Activated T-cell treated with anti-CD3 and anti-CD28 coated beads, Interleukin-2, amount 50 U/mL, for 4 hours (primary cell): ENCODE data around the gene PRKAG2. TPM values are rescaled to one million over a fixed set of nuclear protein-coding genes. Genes with fewer than 3 reads are reported as not detected.

Experiments
- ATAC-seq, 2 donors: fragments of 200-7000 bp; cut with Tn5 transposase; one replicate each; pipeline ENCODE4 v1.10.0; 2021
- DNase-seq: peaks from one replicate; pipeline ENCODE4 v3.0.0-alpha.2; 2020
- H3K27me3 Mint-ChIP-seq: one replicate; pipeline ENCODE4 v1.8.0; 2021; ENCODE audit warnings: low read depth, mixed read lengths
- H3K36me3 Mint-ChIP-seq: one replicate; pipeline ENCODE4 v1.8.0; 2022; ENCODE audit warnings: mixed read lengths; ENCODE audit not compliant: insufficient read depth
- H3K4me1 Mint-ChIP-seq: one replicate; pipeline ENCODE4 v1.8.0; 2021; ENCODE audit warnings: low read depth, mixed read lengths
- H3K4me3 Mint-ChIP-seq: one replicate; pipeline ENCODE4 v1.8.0; 2021; ENCODE audit warnings: mild to moderate bottlenecking, moderate library complexity, mixed read lengths
- H3K9me3 Mint-ChIP-seq: one replicate; pipeline ENCODE4 v1.8.0; 2021; ENCODE audit warnings: mixed read lengths
- total RNA-seq, 3 donors: library from RNA; stranded (reverse); gene quantifications; one replicate each; pipeline ENCODE4 v1.2.1, GENCODE V29; 2021

The PRKAG2 gene
- total RNA-seq, 3 donors from 2014 or later = 28.6 to 31.5 (median 29.3) TPM

DNA sequence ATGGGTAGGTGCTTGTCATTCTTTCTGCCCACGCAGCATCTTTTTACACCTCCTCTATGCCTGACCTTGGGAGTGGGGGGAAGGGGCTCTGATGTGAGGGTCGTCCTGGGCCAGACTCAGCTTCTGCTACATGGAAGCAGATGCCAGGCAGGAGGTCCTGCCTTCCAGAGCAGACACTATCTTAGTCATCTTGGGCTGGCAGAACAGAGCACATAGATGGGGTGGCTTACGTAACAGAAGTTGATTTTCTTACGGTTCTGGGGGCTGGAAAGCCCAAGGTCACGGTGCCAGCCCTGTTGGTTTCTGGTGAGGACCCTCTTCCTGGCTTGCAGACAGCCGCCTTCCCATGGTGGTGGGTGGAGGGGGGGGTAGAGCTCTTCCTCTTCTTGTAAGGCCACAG is 159.0 kb downstream of the PRKAG2 start:
- no peak overlapping the region for H3K4me3 Mint-ChIP-seq
- no peaks in the 10 kb centered on the region for H3K27me3 Mint-ChIP-seq
- DNase-seq (no peak), ATAC-seq (no peak)
- H3K4me1 Mint-ChIP-seq = no peaks in the 10 kb centered on the region
- peaks cover 2% of the 10 kb centered on the region for H3K36me3 Mint-ChIP-seq
- H3K9me3 Mint-ChIP-seq = no peaks in the 10 kb centered on the region

- no peak for ATAC-seq
Measured at GRCh38 chr7:151717415-151717814, 159.5 kb downstream of the PRKAG2 start.

DNA sequence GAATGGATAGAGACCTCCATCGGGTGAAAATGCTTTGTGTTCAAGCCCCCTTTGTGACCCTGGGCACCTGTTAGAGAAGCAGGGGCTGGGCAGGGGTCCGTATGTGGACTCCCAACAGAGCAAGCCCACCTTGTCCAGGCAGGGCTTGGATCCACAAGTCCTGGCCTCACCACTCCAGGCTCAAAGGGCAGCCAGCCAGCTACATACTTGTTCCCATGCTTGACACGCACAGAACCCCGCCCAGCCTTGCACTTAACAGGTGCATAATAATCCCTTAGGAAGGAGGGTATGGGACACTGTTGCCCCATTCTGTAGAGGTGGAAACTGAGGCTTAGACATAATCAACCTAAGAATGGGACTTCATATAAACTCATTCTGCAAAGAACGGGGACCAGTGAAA is 160.6 kb downstream of the PRKAG2 start:
- no peak for DNase-seq
- H3K4me3 Mint-ChIP-seq = no peak overlapping the region
- no peak for ATAC-seq
- peaks cover 2% of the 10 kb centered on the region for H3K36me3 Mint-ChIP-seq
- no peaks in the 10 kb centered on the region for H3K9me3 Mint-ChIP-seq
- H3K4me1 Mint-ChIP-seq = no peaks in the 10 kb centered on the region
- no peaks in the 10 kb centered on the region for H3K27me3 Mint-ChIP-seq

More at GRCh38 chr7:151717415-151717814, 159.5 kb downstream of the PRKAG2 start:
- no peaks in the 10 kb centered on the region for H3K4me1 Mint-ChIP-seq
- H3K36me3 Mint-ChIP-seq = peaks cover 2% of the 10 kb centered on the region
- H3K9me3 Mint-ChIP-seq = no peaks in the 10 kb centered on the region
- no peak for DNase-seq
- no peak overlapping the region for H3K4me3 Mint-ChIP-seq
- H3K27me3 Mint-ChIP-seq = no peaks in the 10 kb centered on the region

- no peaks in the 10 kb centered on the region for H3K27me3 Mint-ChIP-seq
- no peak for DNase-seq
- no peaks in the 10 kb centered on the region for H3K9me3 Mint-ChIP-seq
- H3K4me3 Mint-ChIP-seq = no peak overlapping the region
- no peak for ATAC-seq
- H3K36me3 Mint-ChIP-seq = peaks cover 2% of the 10 kb centered on the region
- no peaks in the 10 kb centered on the region for H3K4me1 Mint-ChIP-seq
Measured at GRCh38 chr7:151715666-151716315, 161.1 kb downstream of the PRKAG2 start.

DNA sequence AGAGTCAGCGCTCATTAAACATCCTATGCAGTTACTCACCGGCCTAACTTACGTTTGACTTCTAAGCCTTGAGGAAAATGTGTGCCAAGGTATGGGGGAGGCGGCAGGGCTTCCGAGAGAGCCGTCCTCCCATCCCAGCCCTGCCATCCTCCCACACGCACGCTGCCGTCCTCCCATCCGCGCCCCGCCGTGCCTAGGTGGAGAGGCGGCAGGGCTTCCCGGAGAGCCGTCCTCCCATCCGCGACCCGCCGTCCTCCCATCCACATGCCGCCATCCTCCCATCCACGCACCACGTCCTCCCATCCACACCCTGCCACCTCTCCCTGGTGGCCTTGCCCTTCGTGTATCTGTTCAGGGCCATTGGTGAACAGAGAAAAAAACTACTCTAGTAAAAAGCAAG is 162.7 kb downstream of the PRKAG2 start:
- peaks cover 5% of the 10 kb centered on the region for H3K36me3 Mint-ChIP-seq
- ATAC-seq (no peak), DNase-seq (no peak)
- H3K4me1 Mint-ChIP-seq = no peaks in the 10 kb centered on the region
- no peak overlapping the region for H3K4me3 Mint-ChIP-seq
- no peaks in the 10 kb centered on the region for H3K9me3 Mint-ChIP-seq
- no peaks in the 10 kb centered on the region for H3K27me3 Mint-ChIP-seq

GRCh38 chr7:151712810-151713125 is 164.1 kb downstream of the PRKAG2 start:
- H3K4me1 Mint-ChIP-seq = no peaks in the 10 kb centered on the region
- no peak for ATAC-seq
- H3K36me3 Mint-ChIP-seq = peaks cover 8% of the 10 kb centered on the region
- no peaks in the 10 kb centered on the region for H3K9me3 Mint-ChIP-seq
- no peak overlapping the region for H3K4me3 Mint-ChIP-seq
- DNase-seq = no peak
- H3K27me3 Mint-ChIP-seq = no peaks in the 10 kb centered on the region

DNA sequence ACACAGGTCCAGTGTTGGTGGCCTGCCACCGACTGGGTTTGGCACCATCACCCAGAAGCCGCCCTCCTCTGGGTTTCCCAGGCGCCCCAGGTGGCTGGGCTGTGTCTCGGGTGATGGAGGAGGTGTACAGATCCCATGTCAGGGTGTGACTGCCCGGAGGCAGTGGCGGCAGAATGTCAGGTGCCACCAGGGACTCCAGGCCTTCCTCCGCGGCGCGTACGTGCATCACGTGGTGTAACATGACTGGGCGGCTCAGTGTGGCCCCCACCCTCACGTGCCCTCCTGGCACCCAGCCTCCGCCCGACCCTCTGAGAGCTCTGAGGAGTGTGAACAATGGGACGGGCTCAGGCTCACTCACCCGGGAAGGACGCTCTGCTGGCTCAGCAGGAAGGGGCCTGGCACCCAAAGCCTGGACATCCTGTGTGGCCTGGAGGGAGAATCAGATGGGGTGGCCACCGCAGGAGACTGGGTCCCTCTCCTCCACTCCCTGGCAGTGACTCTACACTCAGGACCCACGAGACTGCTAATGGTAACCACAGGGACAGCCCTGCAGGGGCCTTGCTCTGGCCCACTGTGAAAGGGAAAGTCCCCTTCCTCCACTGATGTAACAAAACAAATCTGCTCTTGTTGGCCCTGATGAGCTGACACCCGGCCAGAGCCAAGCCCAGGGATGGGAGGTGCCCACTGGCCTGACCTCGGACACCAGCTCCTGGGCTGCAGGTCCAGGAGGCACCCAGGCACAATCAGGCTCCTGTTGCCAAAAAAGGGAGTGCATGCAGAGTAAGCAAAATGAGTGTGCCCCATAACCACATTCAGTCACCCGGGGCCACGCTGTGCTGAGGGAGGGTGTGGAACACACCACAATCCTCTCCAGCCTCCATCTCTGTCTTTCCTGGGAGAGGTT is 164.8 kb downstream of the PRKAG2 start:
- Mint-ChIP-seq H3K4me3 (no peak overlapping the region), H3K27me3 (no peaks in the 10 kb centered on the region), H3K9me3 (no peaks in the 10 kb centered on the region), H3K4me1 (no peaks in the 10 kb centered on the region), H3K36me3 (peaks cover 8% of the 10 kb centered on the region)
- DNase-seq = no peak
- no peak for ATAC-seq

DNA sequence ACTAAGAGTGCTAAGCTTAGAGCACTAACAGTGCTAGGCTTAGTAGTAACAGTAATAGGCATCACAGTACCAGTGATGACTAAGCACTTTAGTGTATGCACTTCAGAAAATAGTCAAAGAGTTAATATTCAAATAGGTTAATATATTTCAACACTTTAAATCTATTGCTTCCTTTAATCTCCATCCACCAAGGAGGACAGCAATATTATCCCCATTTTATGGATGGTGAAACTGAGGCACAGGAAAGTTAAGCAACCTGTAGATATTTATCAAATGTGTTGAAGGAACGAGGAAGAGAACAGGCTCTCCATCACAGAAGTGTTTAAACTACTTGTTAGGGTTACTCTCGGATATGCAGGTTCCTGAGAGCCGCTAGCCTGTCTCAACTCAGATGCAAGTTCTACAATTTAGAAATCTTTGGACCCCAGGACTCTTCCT is 165.5 kb downstream of the PRKAG2 start:
- ATAC-seq = no peak
- Mint-ChIP-seq H3K9me3 (no peaks in the 10 kb centered on the region), H3K4me1 (no peaks in the 10 kb centered on the region), H3K27me3 (no peaks in the 10 kb centered on the region), H3K4me3 (no peak overlapping the region), H3K36me3 (peaks cover 8% of the 10 kb centered on the region)
- no peak for DNase-seq

GRCh38 chr7:151710646-151711434 is 166.1 kb downstream of the PRKAG2 start:
- DNase-seq = no peak
- Mint-ChIP-seq H3K4me3 (no peak overlapping the region), H3K9me3 (no peaks in the 10 kb centered on the region), H3K27me3 (no peaks in the 10 kb centered on the region), H3K4me1 (peaks cover 2% of the 10 kb centered on the region), H3K36me3 (peaks cover 8% of the 10 kb centered on the region)
- ATAC-seq = no peak

GRCh38 chr7:151710121-151710640 is 166.7 kb downstream of the PRKAG2 start:
- DNase-seq (no peak), ATAC-seq (no peak)
- Mint-ChIP-seq H3K4me1 (peaks cover 5% of the 10 kb centered on the region), H3K27me3 (no peaks in the 10 kb centered on the region), H3K36me3 (peaks cover 8% of the 10 kb centered on the region), H3K4me3 (no peak overlapping the region), H3K9me3 (no peaks in the 10 kb centered on the region)

DNA sequence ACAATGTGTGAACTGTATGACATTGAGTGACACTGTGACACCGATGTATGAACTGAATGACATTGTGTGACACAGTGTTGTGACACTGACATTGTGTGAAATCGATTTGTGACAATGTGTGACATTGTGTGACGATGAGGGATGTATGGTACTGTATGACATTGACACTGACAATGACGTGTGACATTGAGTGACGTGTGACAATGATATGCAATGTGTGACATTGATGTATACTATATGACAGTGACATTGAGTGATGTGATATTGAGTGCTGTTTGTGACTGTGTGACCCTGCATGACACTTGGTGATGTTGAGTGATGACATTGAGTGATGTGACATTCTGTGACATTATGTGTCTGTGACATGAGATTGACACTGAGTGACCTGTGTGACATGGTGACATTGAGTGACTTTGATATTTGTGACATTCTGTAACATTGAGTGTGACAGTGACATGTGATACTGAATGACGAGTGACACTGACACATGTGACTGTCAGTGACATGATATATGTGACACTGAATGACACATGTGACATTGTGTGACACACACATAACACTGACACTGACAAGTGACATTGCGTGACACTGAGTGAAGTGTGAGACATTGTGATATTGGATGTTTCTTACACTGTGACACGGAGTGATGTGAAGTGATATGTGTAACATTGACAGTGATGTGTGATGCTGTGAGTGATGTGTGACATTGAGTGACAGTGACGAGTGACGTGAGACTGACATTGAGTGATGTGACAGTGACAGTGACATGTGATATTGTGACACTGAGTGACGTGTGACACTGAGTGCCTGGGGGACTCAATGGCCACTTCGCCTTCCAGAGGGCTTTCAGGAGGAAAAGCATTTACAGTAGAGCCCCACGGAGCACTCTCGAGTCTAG is 167.5 kb downstream of the PRKAG2 start:
- no peak for ATAC-seq
- no peak for DNase-seq

GRCh38 chr7:151708610-151709009 is 168.3 kb downstream of the PRKAG2 start:
- ATAC-seq (no peak), DNase-seq (no peak)
- Mint-ChIP-seq H3K4me3 (no peak overlapping the region), H3K36me3 (peaks cover 8% of the 10 kb centered on the region), H3K27me3 (no peaks in the 10 kb centered on the region), H3K9me3 (no peaks in the 10 kb centered on the region), H3K4me1 (peaks cover 5% of the 10 kb centered on the region)

More for the DNA sequence above, 167.5 kb downstream of the PRKAG2 start:
- no peak overlapping the region for H3K4me3 Mint-ChIP-seq
- H3K9me3 Mint-ChIP-seq = no peaks in the 10 kb centered on the region
- peaks cover 5% of the 10 kb centered on the region for H3K4me1 Mint-ChIP-seq
- H3K27me3 Mint-ChIP-seq = no peaks in the 10 kb centered on the region
- H3K36me3 Mint-ChIP-seq = peaks cover 8% of the 10 kb centered on the region

GRCh38 chr7:151707757-151708156 is 169.2 kb downstream of the PRKAG2 start:
- H3K36me3 Mint-ChIP-seq = peaks cover 8% of the 10 kb centered on the region
- ATAC-seq (no peak), DNase-seq (no peak)
- H3K4me3 Mint-ChIP-seq = no peak overlapping the region
- H3K27me3 Mint-ChIP-seq = no peaks in the 10 kb centered on the region
- no peaks in the 10 kb centered on the region for H3K9me3 Mint-ChIP-seq
- H3K4me1 Mint-ChIP-seq = peaks cover 5% of the 10 kb centered on the region
